Activated naive CD8-positive, alpha-beta T cell treated with anti-CD3 and anti-CD28 coated beads, Interleukin-2, amount 50 U/mL, for 16 hours (primary cell): ENCODE data around the gene UBIAD1.

Experiments used
- DNase-seq: peaks from one replicate; pipeline ENCODE4 v3.0.0-alpha.2; 2020; ENCODE audit warnings: low read depth, low spot score

The UBIAD1 gene

GRCh38 chr1:11311816-11312755 is 39.1 kb downstream of the UBIAD1 start:
- DNase-seq, result no peak

GRCh38 chr1:11314959-11315358 is 42.0 kb downstream of the UBIAD1 start:
- no peak for DNase-seq

GRCh38 chr1:11316701-11317100 is 43.7 kb downstream of the UBIAD1 start:
- DNase-seq, result no peak

GRCh38 chr1:11318982-11319381 is 46.0 kb downstream of the UBIAD1 start:
- no peak for DNase-seq

GRCh38 chr1:11320153-11320936 is 47.3 kb downstream of the UBIAD1 start:
- peak; percentile 6 for DNase-seq

GRCh38 chr1:11321656-11322491 is 48.9 kb downstream of the UBIAD1 start:
- no peak for DNase-seq

GRCh38 chr1:11324567-11325165 is 51.7 kb downstream of the UBIAD1 start:
- DNase-seq, result no peak

- DNase-seq, result no peak
Observed at GRCh38 chr1:11326070-11326469, 53.1 kb downstream of the UBIAD1 start.

GRCh38 chr1:11328444-11328843 is 55.4 kb downstream of the UBIAD1 start:
- DNase-seq, result no peak

GRCh38 chr1:11330411-11330810 is 57.4 kb downstream of the UBIAD1 start:
- DNase-seq, result no peak

GRCh38 chr1:11331036-11331944 is 58.3 kb downstream of the UBIAD1 start:
- DNase-seq, result no peak

- no peak for DNase-seq
Observed at GRCh38 chr1:11331945-11332546, 59.0 kb downstream of the UBIAD1 start.

GRCh38 chr1:11333631-11334030 is 60.6 kb downstream of the UBIAD1 start:
- DNase-seq, result no peak

- DNase-seq, result no peak
Observed at GRCh38 chr1:11334261-11334804, 61.3 kb downstream of the UBIAD1 start.

- no peak for DNase-seq
Observed at GRCh38 chr1:11334821-11335220, 61.8 kb downstream of the UBIAD1 start.

GRCh38 chr1:11335417-11336056 is 62.5 kb downstream of the UBIAD1 start:
- DNase-seq, result no peak

- peak; percentile 52 for DNase-seq
Observed at GRCh38 chr1:11337580-11338073, 64.6 kb downstream of the UBIAD1 start.
